ENCODE results near the gene TMEM33.

DNA sequence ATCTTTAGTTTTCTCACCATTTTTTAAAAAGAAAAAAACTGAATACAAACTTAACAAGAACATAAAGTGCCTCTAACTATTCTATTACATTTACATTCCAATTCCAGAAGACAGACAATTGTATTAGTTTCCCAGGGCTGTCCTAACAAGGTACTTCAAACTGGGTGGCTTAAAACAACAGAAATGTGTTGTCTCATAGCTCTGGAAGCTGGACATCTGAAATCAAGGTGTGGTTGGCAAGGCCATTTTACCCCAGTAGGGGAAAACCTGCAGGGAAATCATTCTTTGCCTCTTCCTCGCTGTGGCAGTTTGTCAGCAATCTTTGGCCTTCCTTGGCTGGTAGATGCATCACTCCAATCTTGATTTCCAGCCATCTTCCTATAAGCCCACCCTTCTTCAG, 37.5 kb upstream of the TMEM33 start:
- TF ChIP-seq RXRA (IDR thresholded peaks at IDR 0.05) (no peak), CTCF (IDR thresholded peaks at IDR 0.05; ENCODE audit: low read depth, low read length, missing input control) (no peak), EGR1 (IDR thresholded peaks at IDR 0.05; ENCODE audit: low read depth in 2 of 2) (no peak), JUND (IDR thresholded peaks at IDR 0.05) (no peak), HNF4G (IDR thresholded peaks at IDR 0.05) (no peak), YY1 (IDR thresholded peaks at IDR 0.05) (no peak), GABPA (IDR thresholded peaks at IDR 0.05 in 1 of 2, conservative IDR thresholded peaks at IDR 0.05 in 1 of 2) (no peak), REST (IDR thresholded peaks at IDR 0.05) (no peak), MAX (IDR thresholded peaks at IDR 0.05) (no peak)
- TF ChIP-seq, protein P1, sequence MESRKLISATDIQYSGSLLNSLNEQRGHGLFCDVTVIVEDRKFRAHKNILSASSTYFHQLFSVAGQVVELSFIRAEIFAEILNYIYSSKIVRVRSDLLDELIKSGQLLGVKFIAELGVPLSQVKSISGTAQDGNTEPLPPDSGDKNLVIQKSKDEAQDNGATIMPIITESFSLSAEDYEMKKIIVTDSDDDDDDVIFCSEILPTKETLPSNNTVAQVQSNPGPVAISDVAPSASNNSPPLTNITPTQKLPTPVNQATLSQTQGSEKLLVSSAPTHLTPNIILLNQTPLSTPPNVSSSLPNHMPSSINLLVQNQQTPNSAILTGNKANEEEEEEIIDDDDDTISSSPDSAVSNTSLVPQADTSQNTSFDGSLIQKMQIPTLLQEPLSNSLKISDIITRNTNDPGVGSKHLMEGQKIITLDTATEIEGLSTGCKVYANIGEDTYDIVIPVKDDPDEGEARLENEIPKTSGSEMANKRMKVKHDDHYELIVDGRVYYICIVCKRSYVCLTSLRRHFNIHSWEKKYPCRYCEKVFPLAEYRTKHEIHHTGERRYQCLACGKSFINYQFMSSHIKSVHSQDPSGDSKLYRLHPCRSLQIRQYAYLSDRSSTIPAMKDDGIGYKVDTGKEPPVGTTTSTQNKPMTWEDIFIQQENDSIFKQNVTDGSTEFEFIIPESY (IDR thresholded peaks at IDR 0.05), result no peak
